NCI-H2171 (cell line): ENCODE results near the gene TRIM45.

Experiments
- DNase-seq: peaks from one replicate; lab custom pipeline; 2025; lab: John Stamatoyannopoulos, UW

Gene TRIM45

DNA sequence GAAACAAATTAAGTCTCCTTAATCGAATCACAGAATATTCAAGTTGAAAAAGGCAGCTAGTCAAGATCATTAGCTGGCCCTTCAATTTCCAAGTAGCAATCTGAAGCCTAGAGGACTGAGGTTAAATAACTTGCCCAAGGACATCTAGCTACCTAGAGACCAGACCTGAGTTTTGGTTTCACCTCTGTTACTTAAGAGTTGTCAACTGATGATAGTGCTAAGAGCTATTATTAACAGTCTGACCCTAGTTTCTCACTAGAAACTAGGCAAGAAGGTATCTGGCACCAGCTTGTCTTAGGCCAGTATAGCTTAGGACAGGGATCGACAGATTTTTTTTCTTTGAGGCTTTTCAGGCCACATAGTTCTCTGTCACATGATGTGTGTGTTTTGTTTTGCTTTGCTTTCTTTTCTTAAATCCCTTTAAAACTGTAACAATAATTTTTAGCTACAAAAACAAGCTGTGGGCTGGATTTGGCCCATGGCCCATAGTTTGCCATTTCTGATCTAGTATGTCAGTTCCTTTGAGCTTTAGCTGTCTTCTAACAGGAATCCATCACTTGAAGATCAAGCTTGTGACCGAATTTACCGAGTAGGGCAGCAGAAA lies 23.2 kb downstream of the TRIM45 start:
- DNase-seq: no peak

DNA sequence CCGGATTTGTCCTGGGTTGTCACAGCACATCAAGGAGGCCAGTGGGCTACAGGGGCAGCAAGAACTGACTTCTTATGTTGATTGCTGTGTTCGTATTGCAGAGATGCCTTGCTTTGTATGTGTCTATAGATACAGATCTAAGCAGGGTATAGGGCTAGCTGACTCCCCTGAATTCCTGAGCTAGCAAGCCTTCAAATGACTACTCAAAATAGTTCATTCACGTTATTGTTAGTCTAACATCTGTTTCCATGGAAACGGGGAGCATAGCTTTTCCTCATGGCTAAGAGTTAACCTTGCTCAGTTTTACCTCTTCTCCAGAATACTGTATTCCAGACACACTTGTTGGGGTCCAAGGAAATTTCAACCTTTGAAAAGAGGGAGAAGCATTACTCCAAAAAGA lies 24.1 kb downstream of the TRIM45 start:
- no peak for DNase-seq

GRCh38 chr1:117096951-117097408 lies 24.6 kb downstream of the TRIM45 start:
- no peak for DNase-seq

DNA sequence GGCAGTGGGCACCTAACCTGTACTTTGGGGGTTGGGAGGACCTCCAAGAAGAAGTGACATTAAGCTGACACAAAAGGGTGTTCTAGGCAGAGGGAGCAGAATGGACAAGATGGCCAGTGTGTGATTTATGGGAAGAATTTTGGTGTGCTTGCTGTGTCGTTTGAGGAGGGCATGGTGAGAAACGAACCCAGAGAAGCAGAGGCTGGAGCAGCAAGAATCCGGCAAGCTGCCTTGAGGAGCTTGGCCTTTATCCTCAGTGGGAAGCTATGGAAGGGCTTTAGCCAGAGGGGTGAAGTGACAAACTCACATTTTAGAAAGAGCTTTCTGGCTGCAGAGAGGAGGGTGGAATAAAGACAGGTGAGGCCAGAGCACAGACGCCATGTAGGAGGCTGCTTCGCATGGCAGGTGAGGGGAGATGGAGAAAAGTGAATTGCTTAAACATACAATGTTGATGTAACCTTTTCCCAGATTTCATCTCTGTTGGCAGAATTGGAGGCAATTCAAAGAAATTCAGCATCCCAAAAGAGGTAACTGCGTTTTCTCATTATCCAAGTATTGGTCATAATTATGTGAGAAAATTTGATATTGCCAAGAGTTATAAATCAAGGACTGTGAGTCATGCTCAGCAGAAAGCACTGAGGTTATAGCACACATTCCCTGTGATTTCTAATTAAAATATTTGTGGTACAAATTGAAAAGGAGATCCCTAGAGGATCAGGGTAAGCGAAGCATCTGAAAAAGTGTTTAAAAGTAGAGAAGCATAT lies 26.5 kb downstream of the TRIM45 start:
- no peak for DNase-seq

DNA sequence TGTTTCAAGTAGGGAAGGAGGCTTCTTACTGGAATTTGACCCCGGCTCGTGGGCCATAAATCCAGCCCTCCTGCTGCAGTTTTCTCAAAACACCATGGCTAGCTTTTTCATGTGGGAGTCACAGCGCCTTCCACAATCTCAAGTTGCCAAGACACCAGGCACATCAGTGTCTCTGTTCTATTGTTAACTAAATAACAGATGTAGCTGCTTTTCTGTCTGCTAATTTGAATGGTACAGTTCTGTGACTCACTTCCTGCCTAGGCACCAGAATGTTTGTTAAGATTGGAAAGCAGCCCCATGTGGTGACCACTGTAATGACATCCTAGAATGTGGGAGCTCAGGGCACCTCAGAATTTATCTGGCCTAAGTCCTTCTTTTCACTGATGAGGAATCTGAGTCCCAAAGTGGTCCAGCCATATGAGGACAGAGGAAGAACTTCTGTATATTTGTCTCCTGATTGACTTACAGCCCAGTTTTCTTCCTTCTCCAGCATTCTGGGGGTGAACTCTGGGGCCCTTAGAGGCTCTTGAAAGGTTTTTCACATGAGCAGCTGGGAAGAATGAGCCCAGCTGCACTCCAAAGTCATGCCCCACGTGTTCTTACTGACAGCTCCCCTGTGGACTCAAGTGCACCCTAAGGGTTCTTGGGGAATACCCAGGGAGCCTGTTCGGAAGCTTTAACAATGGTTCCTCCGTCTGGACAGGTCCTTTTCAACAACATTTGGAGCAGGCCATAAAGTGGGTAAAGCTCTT lies 27.5 kb downstream of the TRIM45 start:
- DNase-seq: no peak

GRCh38 chr1:117093091-117093534 lies 28.4 kb downstream of the TRIM45 start:
- peak; percentile 23 for DNase-seq

DNA sequence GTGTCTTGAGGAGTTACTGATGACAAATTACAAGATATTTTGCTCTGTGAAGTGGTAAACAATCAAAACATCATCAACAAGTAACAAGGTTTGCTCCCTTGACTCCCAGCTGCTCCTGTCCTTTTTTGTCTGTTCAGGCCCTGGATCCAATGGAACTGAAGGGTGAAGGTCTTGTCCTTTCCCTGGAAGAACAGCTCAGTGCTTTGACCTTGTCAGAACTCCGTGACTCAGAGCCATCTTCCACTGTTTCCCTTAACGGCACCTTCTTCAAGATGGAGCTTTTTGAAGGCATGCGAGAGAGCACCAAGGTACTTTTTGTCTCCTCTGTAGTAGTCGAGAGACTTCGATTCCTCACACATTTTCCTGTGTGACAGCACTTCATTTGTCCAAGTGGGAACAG lies 29.0 kb downstream of the TRIM45 start:
- DNase-seq: no peak

GRCh38 chr1:117089996-117090395 lies 31.6 kb downstream of the TRIM45 start:
- DNase-seq: no peak

DNA sequence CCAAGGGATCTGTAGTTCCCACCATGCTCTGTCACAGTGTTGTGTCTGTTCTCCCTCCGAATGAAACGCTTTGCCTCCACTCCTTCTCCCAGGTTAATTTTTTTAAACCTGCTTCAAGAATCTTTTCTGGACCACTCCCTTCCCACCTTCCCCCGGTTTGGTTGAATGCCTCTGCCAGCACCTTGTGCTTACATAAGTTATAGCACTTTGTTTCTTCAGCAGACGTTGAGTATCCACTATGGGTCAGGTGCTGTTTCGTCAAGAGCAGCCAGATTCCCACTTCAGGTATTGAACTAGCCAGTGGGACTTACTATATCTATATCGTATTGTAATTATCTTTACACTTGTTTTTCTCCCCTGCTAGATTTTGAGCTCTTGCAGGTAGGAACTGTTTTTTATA lies 33.9 kb downstream of the TRIM45 start:
- DNase-seq: no peak

DNA sequence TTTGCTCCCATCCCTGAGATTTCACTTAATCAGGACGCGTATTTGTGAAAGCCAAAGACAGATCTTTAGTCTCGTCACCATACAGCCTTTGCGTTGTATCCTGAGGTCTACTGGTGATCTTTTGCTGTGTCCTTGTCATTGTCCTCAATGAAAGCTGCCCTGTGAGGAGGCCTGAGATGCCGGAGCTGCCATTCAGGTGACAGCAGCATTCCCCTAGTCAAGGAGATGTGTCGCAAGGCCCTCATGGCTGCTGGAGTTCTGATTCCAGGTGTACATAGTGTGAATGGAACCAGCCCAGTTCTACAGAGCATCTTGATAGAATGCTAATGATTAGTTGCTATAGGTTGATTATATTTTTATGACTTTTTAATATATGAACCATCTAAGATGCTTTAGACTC lies 37.3 kb downstream of the TRIM45 start:
- DNase-seq: no peak

GRCh38 chr1:117079737-117080136 lies 41.8 kb downstream of the TRIM45 start:
- no peak for DNase-seq

GRCh38 chr1:117077267-117077666 lies 44.3 kb downstream of the TRIM45 start:
- no peak for DNase-seq

DNA sequence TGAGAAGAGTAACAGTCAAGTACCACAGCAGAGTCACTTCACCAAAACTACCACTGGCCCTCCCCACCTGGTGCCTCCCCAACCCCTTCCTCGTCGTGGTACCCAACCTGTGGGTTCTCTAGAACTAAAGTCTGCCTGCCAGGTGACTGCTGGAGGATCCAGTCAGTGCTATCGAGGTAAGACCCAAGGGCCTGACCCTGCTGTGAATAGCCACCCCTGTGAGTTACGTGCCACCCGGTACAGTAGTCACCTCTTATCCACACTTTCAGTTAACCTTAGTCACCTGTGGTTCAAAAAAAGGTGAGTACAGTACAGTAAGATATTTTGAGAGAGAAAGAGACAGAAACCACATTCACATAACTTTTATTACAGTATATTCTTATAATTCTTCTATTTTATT lies 44.9 kb downstream of the TRIM45 start:
- DNase-seq: no peak

- no peak for DNase-seq
Measured at GRCh38 chr1:117070124-117070523, 51.4 kb downstream of the TRIM45 start.

GRCh38 chr1:117069220-117069844 lies 52.2 kb downstream of the TRIM45 start:
- DNase-seq: no peak

DNA sequence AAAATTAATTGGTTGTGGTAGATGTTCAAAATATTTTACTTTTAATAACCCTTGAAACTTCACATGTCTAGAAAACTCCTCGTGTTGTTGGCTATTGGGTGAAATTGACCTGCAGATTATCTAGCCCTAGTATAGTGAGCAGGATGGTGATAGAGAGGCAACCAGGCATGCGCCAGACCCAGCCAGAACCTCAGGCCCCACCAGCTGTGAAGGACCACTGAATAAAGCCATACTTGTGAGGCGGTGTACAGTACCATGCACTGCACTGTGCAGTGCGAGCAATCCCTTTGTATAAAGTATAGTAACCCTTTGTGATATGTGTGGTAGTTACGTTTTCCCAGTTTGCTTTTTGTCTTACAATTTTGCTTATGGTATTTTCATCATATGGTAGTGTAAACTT lies 53.0 kb downstream of the TRIM45 start:
- DNase-seq: no peak

DNA sequence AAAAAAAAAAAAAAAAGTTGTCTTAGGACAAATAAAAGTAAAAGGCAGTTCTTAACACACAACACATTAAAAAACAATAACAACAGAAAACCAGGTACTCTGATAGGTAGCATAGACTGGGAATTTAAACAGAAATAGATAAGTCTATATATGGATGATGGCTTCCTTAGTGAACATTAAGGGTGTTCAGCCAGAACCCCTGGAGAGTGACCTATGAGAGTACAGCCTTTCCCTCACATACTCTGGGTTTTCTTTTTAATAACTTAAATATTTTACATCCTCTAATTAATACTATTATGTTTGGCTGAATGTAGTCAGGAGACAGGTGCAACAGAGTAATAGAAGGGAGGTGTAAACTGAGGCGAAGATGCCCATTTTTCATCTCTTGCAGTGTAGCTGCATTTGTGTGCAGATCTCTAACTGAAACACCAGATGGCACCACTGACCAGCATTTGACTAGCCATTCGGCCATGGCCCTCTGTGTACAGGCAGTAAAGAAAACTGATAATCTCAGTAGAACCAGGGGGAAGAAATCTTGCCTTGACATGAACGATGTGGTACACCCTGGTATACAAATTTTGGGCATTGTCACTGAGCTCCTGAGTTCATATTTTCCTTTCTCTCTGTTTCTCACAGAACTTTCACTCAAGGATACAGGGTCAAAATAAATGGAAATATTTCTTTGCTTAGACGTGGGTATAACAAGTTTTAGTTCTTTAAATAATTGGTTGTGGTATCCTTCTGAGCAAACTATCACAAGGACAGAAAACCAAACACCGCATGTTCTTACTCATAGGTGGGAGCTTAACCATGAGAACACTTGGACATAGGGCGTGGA lies 53.8 kb downstream of the TRIM45 start:
- peak; percentile 32 for DNase-seq

DNA sequence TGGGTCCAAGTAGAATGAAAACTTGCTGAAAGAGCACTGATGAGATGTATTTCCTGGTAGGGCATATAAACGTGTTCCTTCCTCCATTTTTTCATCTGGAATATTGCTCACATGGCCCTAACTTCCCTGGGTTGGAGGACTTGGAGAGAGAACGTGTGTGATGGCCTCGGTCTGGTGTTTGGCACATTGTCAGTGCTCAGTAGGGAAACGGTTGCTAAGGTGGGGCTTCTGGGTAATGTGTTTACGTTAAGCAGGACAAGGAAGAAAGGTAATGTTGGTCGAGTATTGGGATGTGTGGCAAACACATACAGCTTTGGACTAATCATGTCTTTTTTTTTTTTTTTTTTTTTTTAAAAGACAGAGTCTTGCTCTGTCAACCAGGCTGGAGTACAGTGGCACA lies 55.2 kb downstream of the TRIM45 start:
- DNase-seq: no peak

DNA sequence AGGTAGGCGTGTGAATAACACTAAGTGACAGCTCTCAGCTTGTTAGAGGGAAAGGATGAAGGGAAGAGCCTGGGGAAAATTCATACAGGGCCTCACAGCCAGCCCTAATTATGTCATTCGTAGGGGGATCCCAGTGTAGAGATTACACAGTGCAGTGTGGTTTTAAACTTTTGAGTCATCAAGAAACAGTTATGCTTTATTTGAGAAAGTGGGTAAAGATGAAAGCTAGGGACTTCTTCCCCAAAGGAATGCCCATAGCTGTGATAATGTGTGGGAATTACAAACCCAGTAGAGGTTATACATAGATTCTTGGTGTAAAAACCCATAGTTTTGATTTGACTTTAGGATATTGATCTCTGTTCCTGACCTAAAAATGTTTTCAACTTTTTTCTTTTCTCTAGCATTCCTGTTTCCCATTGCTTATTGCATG lies 59.5 kb downstream of the TRIM45 start:
- DNase-seq: no peak
